Osteocyte (in vitro differentiated cells): ENCODE data around the gene IRGC. TPM values are rescaled to one million over a fixed set of nuclear protein-coding genes. Genes with fewer than 3 reads are reported as not detected.

Experiments
- DNase-seq: peaks from one replicate; pipeline ENCODE4 v3.0.0; 2021; ENCODE audit warnings: mixed read lengths; ENCODE audit not compliant: unreplicated experiment; ENCODE audit errors: extremely low spot score
- H3K27ac Mint-ChIP-seq: one replicate; pipeline ENCODE4 v1.8.0; 2021; ENCODE audit warnings: mild to moderate bottlenecking, mixed read lengths; ENCODE audit not compliant: unreplicated experiment
- H3K27me3 Mint-ChIP-seq: one replicate; pipeline ENCODE4 v1.8.0; 2021; ENCODE audit warnings: mixed read lengths; ENCODE audit not compliant: unreplicated experiment
- H3K36me3 Mint-ChIP-seq: one replicate; pipeline ENCODE4 v1.8.0; 2021; ENCODE audit warnings: mixed read lengths; ENCODE audit not compliant: unreplicated experiment
- H3K4me1 Mint-ChIP-seq: one replicate; pipeline ENCODE4 v1.8.0; 2021; ENCODE audit warnings: mixed read lengths; ENCODE audit not compliant: unreplicated experiment
- H3K4me3 Mint-ChIP-seq: one replicate; pipeline ENCODE4 v1.8.0; 2021; ENCODE audit warnings: mild to moderate bottlenecking, moderate library complexity, mixed read lengths; ENCODE audit not compliant: unreplicated experiment
- H3K9me3 Mint-ChIP-seq: one replicate; pipeline ENCODE4 v1.8.0; 2021; ENCODE audit warnings: mixed read lengths; ENCODE audit not compliant: unreplicated experiment
- CTCF ChIP-seq: fragments of 200-600 bp; sonication (generic); IDR thresholded peaks from 2 replicates; pipeline ENCODE4 v1.5.0; 2021; ENCODE audit warnings: antibody characterized with exemption, mild to moderate bottlenecking, moderate library complexity
- total RNA-seq: library from RNA; stranded (reverse); gene quantifications from 2 replicates; pipeline ENCODE4 v1.2.1, GENCODE V29; 2021

The IRGC gene
- total RNA-seq, 1 donor from 2014 or later, result not detected

GRCh38 chr19:43704002-43704705 lies 11.7 kb upstream of the IRGC start:
- H3K27ac Mint-ChIP-seq, result no peak overlapping the region
- TF ChIP-seq CTCF, result no peak
- peaks cover 21% of the 10 kb centered on the region for H3K27me3 Mint-ChIP-seq
- H3K4me3 Mint-ChIP-seq, result no peak overlapping the region
- DNase-seq, result no peak
- no peaks in the 10 kb centered on the region for H3K9me3 Mint-ChIP-seq
- peaks cover 14% of the 10 kb centered on the region for H3K4me1 Mint-ChIP-seq
- no peaks in the 10 kb centered on the region for H3K36me3 Mint-ChIP-seq

- peaks cover 7% of the 10 kb centered on the region for H3K4me1 Mint-ChIP-seq
- no peak overlapping the region for H3K4me3 Mint-ChIP-seq
- H3K27ac Mint-ChIP-seq, result no peak overlapping the region
- no peak for DNase-seq
- H3K9me3 Mint-ChIP-seq, result no peaks in the 10 kb centered on the region
- no peak for TF ChIP-seq CTCF
- peaks cover 18% of the 10 kb centered on the region for H3K27me3 Mint-ChIP-seq
- H3K36me3 Mint-ChIP-seq, result no peaks in the 10 kb centered on the region
These were observed 10.1 kb upstream of the IRGC start for GRCh38 chr19:43705729-43706128.

GRCh38 chr19:43707158-43707712 lies 8.6 kb upstream of the IRGC start:
- no peak overlapping the region for H3K27ac Mint-ChIP-seq
- H3K36me3 Mint-ChIP-seq, result no peaks in the 10 kb centered on the region
- no peaks in the 10 kb centered on the region for H3K9me3 Mint-ChIP-seq

GRCh38 chr19:43708716-43709115 lies 7.2 kb upstream of the IRGC start:
- H3K27ac Mint-ChIP-seq, result no peak overlapping the region
- no peaks in the 10 kb centered on the region for H3K9me3 Mint-ChIP-seq
- H3K4me1 Mint-ChIP-seq, result peaks cover 4% of the 10 kb centered on the region
- TF ChIP-seq CTCF, result no peak
- no peak overlapping the region for H3K4me3 Mint-ChIP-seq
- no peaks in the 10 kb centered on the region for H3K36me3 Mint-ChIP-seq
- no peak for DNase-seq
- peaks cover 19% of the 10 kb centered on the region for H3K27me3 Mint-ChIP-seq

More at GRCh38 chr19:43707158-43707712, 8.6 kb upstream of the IRGC start:
- DNase-seq, result no peak
- Mint-ChIP-seq H3K27me3 (peaks cover 18% of the 10 kb centered on the region), H3K4me3 (no peak overlapping the region), H3K4me1 (peaks cover 8% of the 10 kb centered on the region)
- TF ChIP-seq CTCF, result no peak

- no peak overlapping the region for H3K4me3 Mint-ChIP-seq
- peaks cover 12% of the 10 kb centered on the region for H3K27me3 Mint-ChIP-seq
- DNase-seq, result no peak
These were observed 4.0 kb upstream of the IRGC start for GRCh38 chr19:43711751-43712355.

More at GRCh38 chr19:43711751-43712355, 4.0 kb upstream of the IRGC start:
- H3K9me3 Mint-ChIP-seq, result no peaks in the 10 kb centered on the region
- H3K36me3 Mint-ChIP-seq, result no peaks in the 10 kb centered on the region
- H3K4me1 Mint-ChIP-seq, result peaks cover 4% of the 10 kb centered on the region
- H3K27ac Mint-ChIP-seq, result no peak overlapping the region
- TF ChIP-seq CTCF, result no peak
